HG02678 (cell line): Measurements from ENCODE around the gene TP73.

Source experiments
- ATAC-seq: cut with Tn5 transposase; IDR thresholded peaks from one replicate; pipeline ENCODE4 v1.9.1; 2021; ENCODE audit warnings: mild to moderate bottlenecking, moderate library complexity; ENCODE audit not compliant: unreplicated experiment

The TP73 gene

GRCh38 chr1:3633344-3634058, 18.8 kb upstream of the TP73 start:
- ATAC-seq, result no peak

GRCh38 chr1:3634059-3634800, 18.1 kb upstream of the TP73 start:
- ATAC-seq, result no peak

GRCh38 chr1:3636080-3636479, 16.2 kb upstream of the TP73 start:
- ATAC-seq, result no peak

- no peak for ATAC-seq
Observed at GRCh38 chr1:3636531-3636930, 15.8 kb upstream of the TP73 start.

- ATAC-seq, result no peak
Observed at GRCh38 chr1:3638027-3638426, 14.3 kb upstream of the TP73 start.

GRCh38 chr1:3638676-3639075, 13.6 kb upstream of the TP73 start:
- ATAC-seq, result no peak

- no peak for ATAC-seq
Observed at GRCh38 chr1:3639397-3639911, 12.9 kb upstream of the TP73 start.

- ATAC-seq, result no peak
Observed at GRCh38 chr1:3640121-3640837, 12.0 kb upstream of the TP73 start.

GRCh38 chr1:3641046-3641760, 11.1 kb upstream of the TP73 start:
- no peak for ATAC-seq

- ATAC-seq, result no peak
Observed at GRCh38 chr1:3641816-3642215, 10.5 kb upstream of the TP73 start.

- ATAC-seq, result no peak
Observed at GRCh38 chr1:3642919-3643675, 9.2 kb upstream of the TP73 start.

- ATAC-seq, result no peak
Observed at GRCh38 chr1:3644273-3644672, 8.0 kb upstream of the TP73 start.

- no peak for ATAC-seq
Observed at GRCh38 chr1:3645247-3645646, 7.1 kb upstream of the TP73 start.

- no peak for ATAC-seq
Observed at GRCh38 chr1:3645666-3646355, 6.5 kb upstream of the TP73 start.

GRCh38 chr1:3646596-3646995, 5.7 kb upstream of the TP73 start:
- no peak for ATAC-seq

GRCh38 chr1:3649342-3650247, 2.7 kb upstream of the TP73 start, which contains the start of gene WRAP73:
Gene WRAP73 (minus strand): TSS chr1:3650103. CDS start chr1:3649999, 104 bp downstream.
- peak; percentile 91 for ATAC-seq

- no peak for ATAC-seq
Observed at GRCh38 chr1:3650248-3651025, 1.9 kb upstream of the TP73 start.
